Adipose tissue (tissue), 3 donors: ENCODE data around the gene DVL1. TPM values are rescaled to one million over a fixed set of nuclear protein-coding genes. Genes with fewer than 3 reads are reported as not detected.

ENCODE experiments used
- H3K27ac ChIP-seq: one replicate; pipeline ENCODE4 v1.5.1; 2013; ENCODE audit warnings: low read depth, low read length
- WGBS, 3 donors: extraction: QIAGEN DNeasy Blood & Tissue Kit; methylation state at CpG; one replicate each; pipeline ENCODE4 v1.1.7; 2013; 5-methylcytosine and 5-hydroxymethylcytosine counted together
- polyA plus RNA-seq, 3 donors: library from polyadenylated mRNA; stranded (reverse); fragments of 200-250 nt; gene quantifications; one replicate each; pipeline ENCODE4 v1.2.3, GENCODE V29; 2013
- donor health status: healthy with polysubstance abuse.
- donor health status: Bipolar disorder and iron deficiency.
- donor health status: healthy.

Gene DVL1
- polyA plus RNA-seq, 3 donors: 42.5 to 54.5 (median 48.9) TPM

DNA sequence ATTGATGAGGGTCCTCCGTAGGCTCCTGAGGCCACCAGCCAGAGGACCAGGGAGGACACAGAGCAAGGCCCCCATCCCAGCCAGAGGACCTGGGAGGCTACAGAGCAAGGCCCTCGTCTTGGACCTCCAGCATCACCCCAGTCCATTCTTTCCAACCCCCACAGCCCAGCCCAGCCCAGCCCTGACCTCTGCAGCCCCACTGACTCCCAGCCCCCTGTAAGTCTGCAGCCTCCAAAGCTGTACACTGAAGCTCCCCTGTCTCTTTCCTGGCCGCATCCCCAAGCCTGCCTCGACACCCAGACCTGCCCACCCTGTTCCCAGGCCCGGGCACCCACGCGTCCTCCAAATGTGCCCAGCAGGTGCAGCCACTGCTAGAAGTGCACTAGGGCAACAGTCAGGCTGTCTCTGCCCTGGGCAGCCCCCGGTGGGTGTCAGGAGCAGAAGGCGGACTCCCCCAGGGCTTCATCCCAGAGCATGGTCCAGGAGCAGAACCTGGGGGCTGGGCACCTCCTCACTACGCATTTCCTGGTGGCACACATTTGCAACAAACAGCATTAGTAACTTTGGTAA is 2.1 kb downstream of the DVL1 start:
- no peak overlapping the region for H3K27ac ChIP-seq
- WGBS, 3 donors: 51 to 86% (median 86%) methylated on average over 9 to 10 of the region's 10 CpGs

DNA sequence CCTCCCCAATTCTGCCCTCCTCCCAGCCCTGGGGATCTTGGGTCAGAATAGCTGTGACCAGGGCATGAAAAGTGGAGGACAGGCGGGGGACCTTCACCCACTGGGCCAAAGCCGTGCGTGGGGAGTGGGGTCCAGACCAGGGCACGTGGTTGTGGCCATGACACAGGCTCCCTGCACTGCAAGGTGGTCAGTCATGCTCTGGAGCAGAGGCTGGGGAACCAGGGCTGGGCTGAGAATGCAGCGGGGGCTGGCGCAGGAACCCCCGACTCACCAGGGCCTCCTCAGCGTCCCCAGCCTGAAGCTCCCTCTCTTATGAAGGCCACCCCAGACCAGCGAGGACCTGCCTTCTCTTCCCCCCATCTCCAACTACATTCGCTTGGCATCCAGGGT is 2.7 kb downstream of the DVL1 start:
- 77 to 90% (median 89%) methylated on average over 10 of the region's 10 CpGs for WGBS, 3 donors

GRCh38 chr1:1345860-1346500 is 3.2 kb downstream of the DVL1 start:
- WGBS, 3 donors: 50 to 73% (median 65%) methylated on average over 11 to 12 of the region's 12 CpGs
- no peak overlapping the region for H3K27ac ChIP-seq

More for the DNA sequence above, 2.7 kb downstream of the DVL1 start:
- no peak overlapping the region for H3K27ac ChIP-seq

DNA sequence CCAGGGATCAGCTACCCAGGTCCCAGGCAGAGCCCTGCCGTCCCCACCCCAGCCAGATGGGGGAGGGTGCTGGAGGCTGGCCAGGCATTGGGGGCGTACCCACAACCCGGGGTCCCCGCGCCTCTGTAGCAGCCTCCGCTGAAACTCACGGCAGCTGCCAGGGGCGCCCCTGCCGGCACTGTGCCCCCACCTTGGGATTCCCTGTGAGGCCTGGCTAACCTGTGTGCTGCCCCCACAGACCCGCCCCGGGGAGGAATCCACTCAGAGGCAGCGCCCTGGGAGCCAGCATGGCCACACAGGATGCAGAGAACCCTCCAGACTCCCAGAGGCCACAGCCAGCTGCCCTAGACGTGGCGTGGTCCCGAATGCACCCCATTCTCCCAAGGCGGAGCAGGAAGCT is 3.8 kb downstream of the DVL1 start:
- WGBS, 3 donors: 66 to 71% (median 71%) methylated on average over 16 of the region's 16 CpGs
- no peak overlapping the region for H3K27ac ChIP-seq

- no peak overlapping the region for H3K27ac ChIP-seq
- 62 to 79% (median 74%) methylated on average over 12 to 15 of the region's 15 CpGs for WGBS, 3 donors
Measured at GRCh38 chr1:1344655-1345361, 4.4 kb downstream of the DVL1 start.

GRCh38 chr1:1343811-1344421 is 5.3 kb downstream of the DVL1 start:
- no peak overlapping the region for H3K27ac ChIP-seq
- WGBS, 3 donors: 86 to 88% (median 88%) methylated on average over 20 to 24 of the region's 24 CpGs

DNA sequence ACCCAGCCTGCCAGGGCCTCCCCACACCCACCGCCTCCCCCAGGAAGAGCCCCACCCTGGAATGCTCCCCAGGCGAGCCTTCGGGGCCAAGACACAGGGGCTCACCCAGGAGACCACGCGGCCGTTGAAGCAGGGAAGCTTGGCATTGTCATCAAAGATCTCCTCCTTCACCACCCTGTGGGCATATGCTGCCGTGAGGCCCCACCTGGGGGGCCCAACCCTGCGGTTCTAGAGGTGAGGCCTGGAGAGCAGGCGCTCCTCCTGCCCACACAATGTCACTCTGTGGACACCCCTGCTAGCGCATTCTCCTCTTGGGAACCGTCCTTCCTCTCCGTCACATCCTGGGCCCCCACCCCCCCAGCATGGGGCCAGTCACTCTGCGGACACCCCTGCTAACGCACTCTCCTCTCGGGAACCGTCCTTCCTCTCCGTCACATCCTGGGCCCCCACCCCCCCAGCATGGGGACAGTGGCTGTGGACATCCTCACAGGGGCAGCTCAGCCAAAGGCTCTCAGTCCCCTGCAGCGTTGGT is 6.6 kb downstream of the DVL1 start:
- WGBS, 3 donors: 75 to 85% (median 81%) methylated on average over 17 to 18 of the region's 18 CpGs
- H3K27ac ChIP-seq: no peak overlapping the region

DNA sequence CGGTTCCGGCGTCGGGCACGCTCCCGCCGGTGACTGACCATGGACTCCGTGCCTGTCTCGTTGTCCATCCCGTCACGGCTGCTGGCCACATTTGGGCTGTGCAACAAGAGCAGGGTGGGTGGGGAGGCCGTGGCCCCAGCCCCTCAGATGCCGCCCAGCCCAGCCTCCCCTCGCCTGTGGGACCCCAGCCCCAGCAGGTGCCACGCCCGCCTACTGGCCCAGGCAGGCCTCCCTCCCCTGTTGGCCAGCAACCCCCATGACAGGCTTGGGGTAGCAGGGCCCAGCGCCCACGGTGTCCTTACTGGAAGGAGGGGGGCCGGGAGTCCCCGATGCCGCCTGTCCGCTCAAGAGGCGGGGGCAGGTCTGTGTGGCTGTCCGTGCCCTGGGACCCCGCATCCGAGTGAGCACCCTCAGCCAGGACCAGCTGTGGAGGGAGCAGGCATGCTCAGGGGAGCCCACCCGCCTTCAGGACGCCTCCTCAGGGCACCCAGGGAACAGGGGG is 7.1 kb downstream of the DVL1 start:
- WGBS, 3 donors: 90 to 97% (median 95%) methylated on average over 18 to 28 of the region's 28 CpGs
- no peak overlapping the region for H3K27ac ChIP-seq

GRCh38 chr1:1341549-1342021 is 7.6 kb downstream of the DVL1 start:
- WGBS, 3 donors: 90 to 94% (median 93%) methylated on average over 17 of the region's 17 CpGs
- no peak overlapping the region for H3K27ac ChIP-seq

GRCh38 chr1:1340791-1341548 is 8.2 kb downstream of the DVL1 start:
- 92 to 93% (median 92%) methylated on average over 36 of the region's 36 CpGs for WGBS, 3 donors
- H3K27ac ChIP-seq: no peak overlapping the region

- no peak overlapping the region for H3K27ac ChIP-seq
Measured at GRCh38 chr1:1340185-1340584, 9.0 kb downstream of the DVL1 start.

DNA sequence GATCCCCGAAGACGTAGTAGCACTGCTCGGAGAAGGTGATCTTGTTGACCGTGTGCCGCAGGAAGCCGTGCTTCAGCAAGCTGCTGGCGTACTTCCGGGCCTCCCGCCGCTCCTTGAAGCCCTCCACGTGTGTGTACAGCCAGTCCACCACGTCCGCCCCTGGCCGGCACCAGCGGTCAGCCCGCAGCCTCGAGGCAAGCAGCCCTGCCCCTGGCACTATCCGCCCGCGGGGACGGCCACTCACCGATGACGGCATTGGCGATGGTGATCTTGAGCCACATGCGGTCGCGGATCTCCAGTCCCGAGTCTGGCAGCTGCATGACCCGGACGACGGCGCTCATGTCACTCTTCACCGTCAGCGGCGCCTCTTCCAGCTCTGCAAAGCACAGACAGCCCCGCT is 10.9 kb downstream of the DVL1 start:
- 95 to 97% (median 96%) methylated on average over 36 of the region's 36 CpGs for WGBS, 3 donors
- no peak overlapping the region for H3K27ac ChIP-seq

More at GRCh38 chr1:1340185-1340584, 9.0 kb downstream of the DVL1 start:
- 91 to 93% (median 93%) methylated on average over 23 of the region's 23 CpGs for WGBS, 3 donors

DNA sequence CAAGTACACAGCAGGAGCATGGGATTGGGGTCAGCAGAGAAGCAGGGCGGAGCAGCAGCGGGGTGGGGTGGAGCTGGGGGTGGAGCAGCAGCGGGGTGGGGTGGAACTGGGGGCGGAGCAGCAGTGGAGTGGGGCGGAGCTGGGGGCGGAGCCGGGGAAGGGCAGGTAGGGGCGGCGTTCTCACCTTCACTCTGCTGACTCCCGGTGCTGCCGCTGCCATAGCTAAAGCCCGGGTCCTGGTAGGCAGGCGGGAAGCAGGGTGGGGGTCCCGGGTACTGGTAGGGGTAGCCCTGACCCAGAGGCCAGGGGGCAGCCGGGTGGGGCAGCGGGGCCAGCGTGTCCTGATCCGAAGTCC is 11.4 kb downstream of the DVL1 start:
- no peak overlapping the region for H3K27ac ChIP-seq
- WGBS, 3 donors: 61 to 90% (median 83%) methylated on average over 7 to 18 of the region's 18 CpGs

DNA sequence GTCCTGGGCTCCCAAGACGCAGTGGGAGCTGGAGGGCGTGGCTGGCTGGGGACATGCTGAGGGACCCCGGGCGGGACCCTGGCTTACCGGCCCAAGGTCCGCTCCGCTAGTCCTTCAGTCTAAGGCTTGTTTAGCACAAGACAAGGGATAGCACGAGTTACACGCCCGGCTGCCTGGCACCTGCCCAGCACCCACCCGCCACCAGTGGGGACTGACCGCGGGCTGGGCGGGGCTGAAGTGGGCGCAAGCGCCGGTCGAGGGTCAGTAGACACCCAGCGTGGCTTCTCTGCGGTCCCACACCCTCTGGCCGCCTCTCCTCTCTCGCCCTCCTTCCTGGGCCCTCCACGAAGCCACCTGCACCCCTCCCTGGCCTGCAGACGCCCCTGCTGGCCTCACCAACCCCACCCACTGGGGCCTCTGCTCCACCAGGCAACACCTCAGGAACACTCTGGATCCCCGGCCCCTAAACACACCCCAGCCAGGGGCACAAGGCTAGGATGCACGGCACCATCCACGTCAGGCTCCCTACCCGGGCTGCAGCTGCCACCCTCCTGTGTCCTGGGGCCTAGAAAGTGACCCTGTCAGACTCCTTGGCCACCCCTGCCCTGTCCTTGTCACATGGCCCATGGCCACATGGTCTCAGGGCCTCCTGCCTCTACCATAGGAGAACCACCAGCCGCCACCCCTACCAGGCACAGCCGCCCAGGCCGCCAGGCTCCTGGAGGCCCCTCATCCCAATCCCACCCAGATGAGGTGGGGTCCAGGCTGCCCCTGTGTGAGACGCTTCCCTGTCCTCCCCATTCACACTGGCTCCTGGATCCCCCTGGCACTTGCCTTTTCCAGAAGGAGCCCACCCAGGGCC is 12.1 kb downstream of the DVL1 start:
- WGBS, 3 donors: 94 to 97% (median 95%) methylated on average over 28 to 32 of the region's 32 CpGs
- H3K27ac ChIP-seq: no peak overlapping the region

- 93 to 96% (median 95%) methylated on average over 21 to 26 of the region's 26 CpGs for WGBS, 3 donors
- H3K27ac ChIP-seq: no peak overlapping the region
Measured at GRCh38 chr1:1336446-1336845, 12.8 kb downstream of the DVL1 start.

DNA sequence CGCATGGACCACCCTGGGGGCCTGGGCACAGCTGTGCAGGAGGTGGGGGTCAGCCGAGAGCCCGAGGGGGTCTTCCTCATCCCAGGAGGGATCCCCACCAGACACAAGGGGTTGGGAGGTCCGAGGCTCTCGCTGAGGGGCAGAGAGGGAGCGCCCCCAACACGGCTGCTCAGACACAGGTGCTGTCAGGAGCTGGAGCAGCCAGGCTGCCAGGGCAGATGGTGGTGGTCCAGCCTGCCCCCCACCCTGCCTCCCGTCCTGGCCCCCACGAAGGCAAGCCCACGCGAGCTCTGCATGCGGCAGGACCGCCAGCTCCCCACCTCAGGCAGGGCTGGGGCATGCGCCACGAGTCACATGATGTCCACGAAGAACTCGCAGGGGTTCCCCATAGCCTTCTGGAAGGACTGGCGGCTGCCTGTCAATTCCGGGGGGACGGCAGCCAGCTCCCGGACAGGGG is 13.4 kb downstream of the DVL1 start:
- H3K27ac ChIP-seq: no peak overlapping the region
- 84 to 91% (median 86%) methylated on average over 20 to 21 of the region's 21 CpGs for WGBS, 3 donors

DNA sequence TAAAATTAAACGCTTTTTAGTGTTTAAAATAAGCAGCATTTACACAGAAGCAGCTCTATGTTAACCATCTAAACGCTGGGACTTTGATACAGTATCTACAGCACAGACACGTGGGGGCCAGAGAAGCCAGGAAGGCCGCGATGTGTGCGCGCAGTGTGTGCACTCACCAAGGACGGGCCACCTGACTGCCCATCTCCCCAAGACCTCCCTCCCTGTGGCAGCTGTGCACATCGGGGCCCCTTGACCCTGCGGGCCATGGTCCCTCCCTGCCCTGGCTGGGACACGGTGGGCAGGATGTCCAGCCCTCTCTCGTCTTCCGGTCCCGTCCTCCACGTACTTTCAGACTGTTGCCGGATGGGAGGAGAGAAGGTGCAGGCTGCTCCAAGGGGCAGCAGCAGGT is 13.9 kb downstream of the DVL1 start:
- H3K27ac ChIP-seq: no peak overlapping the region
- 75 to 86% (median 81%) methylated on average over 16 of the region's 16 CpGs for WGBS, 3 donors
